Stimulated activated CD4-positive, alpha-beta T cell treated with anti-CD3 and anti-CD28 coated beads, Interleukin-1b, Interleukin-23, amount 100 ng/mL, for 1 hour (primary cell): ENCODE data around the gene C4orf33.

Source experiments
- DNase-seq, 2 donors: peaks; one replicate each; pipeline ENCODE4 v3.0.0-alpha.2; 2020; ENCODE audit warnings: low read depth in 2 of 2

The C4orf33 gene

GRCh38 chr4:129129143-129129542 is 33.2 kb downstream of the C4orf33 start:
- DNase-seq = no peak

GRCh38 chr4:129131343-129131742 is 35.4 kb downstream of the C4orf33 start:
- no peak for DNase-seq

GRCh38 chr4:129136433-129136832 is 40.5 kb downstream of the C4orf33 start:
- no peak for DNase-seq

- DNase-seq = no peak
Measured at GRCh38 chr4:129138810-129139496, 43.0 kb downstream of the C4orf33 start.

- DNase-seq = no peak
Measured at GRCh38 chr4:129140521-129140920, 44.6 kb downstream of the C4orf33 start.

GRCh38 chr4:129143359-129143758 is 47.4 kb downstream of the C4orf33 start:
- DNase-seq = no peak

- DNase-seq = no peak
Measured at GRCh38 chr4:129144755-129145206, 48.8 kb downstream of the C4orf33 start.

GRCh38 chr4:129145222-129145730 is 49.3 kb downstream of the C4orf33 start:
- no peak for DNase-seq

GRCh38 chr4:129146639-129147038 is 50.7 kb downstream of the C4orf33 start:
- DNase-seq = no peak

GRCh38 chr4:129148892-129149291 is 52.9 kb downstream of the C4orf33 start:
- DNase-seq = no peak

- no peak for DNase-seq
Measured at GRCh38 chr4:129149906-129150305, 54.0 kb downstream of the C4orf33 start.

GRCh38 chr4:129152350-129152749 is 56.4 kb downstream of the C4orf33 start:
- DNase-seq = no peak

GRCh38 chr4:129153700-129154099 is 57.7 kb downstream of the C4orf33 start:
- DNase-seq = no peak

GRCh38 chr4:129162450-129162849 is 66.5 kb downstream of the C4orf33 start:
- DNase-seq = no peak

GRCh38 chr4:129163427-129163826 is 67.5 kb downstream of the C4orf33 start:
- DNase-seq = no peak

- no peak for DNase-seq
Measured at GRCh38 chr4:129164243-129164642, 68.3 kb downstream of the C4orf33 start.
